GM23338 (cell line): ENCODE measurements around the gene DPP10. TPM values are rescaled to one million over a fixed set of nuclear protein-coding genes. Genes with fewer than 3 reads are reported as not detected.

Source experiments
- ATAC-seq: fragments of 200-7000 bp; cut with Tn5 transposase; 3 replicates; pipeline ENCODE4 v1.9.1; 2020
- DNase-seq: peaks from one replicate; pipeline ENCODE4 v3.0.0-alpha.2; 2015; ENCODE audit warnings: low spot score
- H2AFZ ChIP-seq: fragments of 200-600 bp; sonication (generic); 2 replicates; pipeline ENCODE4 v1.8.0; 2016; ENCODE audit warnings: antibody characterized with exemption, mild to moderate bottlenecking, moderate library complexity
- H3F3A ChIP-seq: fragments of 200-600 bp; sonication (generic); replicated peaks from 2 replicates; pipeline ENCODE4 v1.8.0; 2017; ENCODE audit warnings: antibody characterized with exemption, mixed run types, low read depth
- H3K27ac ChIP-seq: fragments of 200-600 bp; sonication (generic); 2 replicates; pipeline ENCODE4 v1.6.1; 2016; ENCODE audit warnings: low read depth
- H3K27me3 ChIP-seq: fragments of 200-600 bp; sonication (generic); 2 replicates; pipeline ENCODE4 v1.8.0; 2016; ENCODE audit warnings: mild to moderate bottlenecking, mixed run types, moderate library complexity; ENCODE audit not compliant: insufficient read depth
- H3K36me3 ChIP-seq: fragments of 200-600 bp; sonication (generic); 2 replicates; pipeline ENCODE4 v1.8.0; 2016; ENCODE audit warnings: mild to moderate bottlenecking; ENCODE audit not compliant: insufficient read depth
- H3K4me1 ChIP-seq: fragments of 200-600 bp; sonication (generic); 2 replicates; pipeline ENCODE4 v1.8.0; 2016; ENCODE audit warnings: mild to moderate bottlenecking, moderate library complexity; ENCODE audit not compliant: insufficient read depth
- H3K4me2 ChIP-seq: fragments of 200-600 bp; sonication (generic); 2 replicates; pipeline ENCODE4 v1.7.1; 2017; ENCODE audit warnings: mixed run types
- H3K4me3 ChIP-seq: fragments of 200-600 bp; sonication (generic); 2 replicates; pipeline ENCODE4 v1.6.1; 2016; ENCODE audit warnings: mixed run types
- H3K79me2 ChIP-seq: fragments of 200-600 bp; sonication (generic); replicated peaks from 2 replicates; pipeline ENCODE4 v1.8.0; 2017; ENCODE audit warnings: mild to moderate bottlenecking; ENCODE audit not compliant: insufficient read depth
- H3K9me2 ChIP-seq: fragments of 200-600 bp; sonication (generic); 2 replicates; pipeline ENCODE4 v1.8.0; 2017; ENCODE audit not compliant: insufficient read depth
- H4K20me1 ChIP-seq: fragments of 200-600 bp; sonication (generic); replicated peaks from 2 replicates; pipeline ENCODE4 v1.8.0; 2017; ENCODE audit warnings: mild to moderate bottlenecking; ENCODE audit not compliant: insufficient read depth
- H3K27ac Mint-ChIP-seq: 2 replicates; pipeline ENCODE4 v1.8.0; 2020; ENCODE audit warnings: inconsistent platforms, mild to moderate bottlenecking, moderate library complexity, mixed read lengths
- H3K27me3 Mint-ChIP-seq: 3 replicates; pipeline ENCODE4 v1.8.0; 2022; ENCODE audit warnings: low read depth, mild to moderate bottlenecking, moderate library complexity, mixed read lengths, inconsistent platforms; ENCODE audit not compliant: insufficient read depth, poor library complexity
- H3K36me3 Mint-ChIP-seq: 3 replicates; pipeline ENCODE4 v1.8.0; 2021; ENCODE audit warnings: low read depth, mild to moderate bottlenecking, inconsistent platforms, moderate library complexity, mixed read lengths
- H3K4me1 Mint-ChIP-seq: 3 replicates; pipeline ENCODE4 v1.8.0; 2020; ENCODE audit warnings: mild to moderate bottlenecking, inconsistent platforms, mixed read lengths
- H3K4me3 Mint-ChIP-seq: 3 replicates; pipeline ENCODE4 v1.8.0; 2021; ENCODE audit warnings: moderate library complexity, mild to moderate bottlenecking, inconsistent platforms, mixed read lengths
- H3K9me3 Mint-ChIP-seq: 3 replicates; pipeline ENCODE4 v1.8.0; 2020; ENCODE audit warnings: moderate library complexity, mild to moderate bottlenecking, inconsistent platforms, mixed read lengths
- ETS1 ChIP-seq: IDR thresholded peaks from 2 replicates; pipeline ENCODE4 v1.6.1; 2016; ENCODE audit warnings: antibody characterized with exemption
- JUNB ChIP-seq: IDR thresholded peaks from one replicate; pipeline ENCODE4 v1.6.1; 2016; ENCODE audit warnings: antibody characterized with exemption; ENCODE audit not compliant: unreplicated experiment
- POLR2AphosphoS5 ChIP-seq: IDR thresholded peaks from 2 replicates; pipeline ENCODE4 v1.6.1; 2016; ENCODE audit warnings: antibody characterized with exemption, low read depth
- ZNF114 ChIP-seq: fragments of 250-450 bp; sonication (Bioruptor Pico); IDR thresholded peaks from 2 replicates; pipeline ENCODE4 v1.5.0; 2020; ENCODE audit warnings: mild to moderate bottlenecking, moderate library complexity
- ZNF462 ChIP-seq: fragments of 250-450 bp; sonication (Bioruptor Pico); IDR thresholded peaks from 2 replicates; pipeline ENCODE4 v1.5.0; 2020; ENCODE audit warnings: mild to moderate bottlenecking, moderate library complexity
- polyA plus RNA-seq: library from polyadenylated mRNA; unstranded; fragments of >200 nt; fragmentation: Nextera tagmentation; extraction: Ambion mirVana; gene quantifications from 2 replicates; pipeline ENCODE4 v1.2.1, GENCODE V29; 2016
- total RNA-seq: library from RNA; depleted of rRNA; stranded (reverse); fragments of >200 nt; shearing (Covaris generic); gene quantifications from 2 replicates; pipeline ENCODE4 v1.2.3, GENCODE V29; 2014
- TF ChIP-seq, protein P1 (sequence below), 2 experiments: fragments of 200-600 bp in 1 of 2; sonication (generic) in 1 of 2; conservative IDR thresholded peaks; 2 replicates each; pipeline versions ENCODE4 v1.5.1 to v1.6.1; 2016 to 2017; ENCODE audit warnings: antibody characterized with exemption in 2 of 2, low read depth in 2 of 2, mild to moderate bottlenecking in 2 of 2, moderate library complexity in 1 of 2

Gene DPP10
- total and polyA plus RNA-seq, 2 experiments from 2014 or later = 3.6 to 14.8 TPM

DNA sequence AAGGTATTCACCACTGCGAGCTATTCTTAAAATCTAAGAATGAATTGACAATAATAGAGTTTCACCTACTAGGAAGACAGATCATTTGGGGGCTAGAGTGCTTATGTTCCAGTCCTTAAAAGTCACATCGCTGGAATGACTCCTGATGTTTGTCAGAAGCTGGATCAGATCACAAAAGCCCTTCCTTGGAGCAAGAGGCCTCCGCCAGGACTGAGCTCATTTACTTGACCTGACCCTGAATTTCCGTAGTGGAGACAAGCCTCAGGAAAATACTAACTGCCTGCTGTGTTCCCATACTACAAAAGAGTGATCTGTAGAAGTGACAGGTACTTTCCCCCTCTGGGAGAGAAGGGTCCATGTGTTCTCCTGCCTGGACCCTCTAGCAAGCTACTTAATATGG, 483.9 kb downstream of the DPP10 start:
- Mint-ChIP-seq H3K4me3 (no peak overlapping the region), H3K27me3 (no peaks in the 10 kb centered on the region), H3K36me3 (peaks cover 27% of the 10 kb centered on the region), H3K9me3 (peaks cover 41% of the 10 kb centered on the region), H3K27ac (no peak overlapping the region), H3K4me1 (no peaks in the 10 kb centered on the region)
- no peaks in the 10 kb centered on the region for H3K27me3 ChIP-seq
- no peak overlapping the region for H3K27ac ChIP-seq
- H3K4me3 ChIP-seq = no peak overlapping the region
- no peaks in the 10 kb centered on the region for H3K79me2 ChIP-seq
- H3K9me2 ChIP-seq = no peaks in the 10 kb centered on the region
- no peak overlapping the region for H2AFZ ChIP-seq
- TF ChIP-seq ZNF114 (CRISPR knock-in tag) (no peak), POLR2AphosphoS5 (no peak), ZNF462 (no peak), JUNB (no peak), ETS1 (no peak)
- TF ChIP-seq, protein P1, sequence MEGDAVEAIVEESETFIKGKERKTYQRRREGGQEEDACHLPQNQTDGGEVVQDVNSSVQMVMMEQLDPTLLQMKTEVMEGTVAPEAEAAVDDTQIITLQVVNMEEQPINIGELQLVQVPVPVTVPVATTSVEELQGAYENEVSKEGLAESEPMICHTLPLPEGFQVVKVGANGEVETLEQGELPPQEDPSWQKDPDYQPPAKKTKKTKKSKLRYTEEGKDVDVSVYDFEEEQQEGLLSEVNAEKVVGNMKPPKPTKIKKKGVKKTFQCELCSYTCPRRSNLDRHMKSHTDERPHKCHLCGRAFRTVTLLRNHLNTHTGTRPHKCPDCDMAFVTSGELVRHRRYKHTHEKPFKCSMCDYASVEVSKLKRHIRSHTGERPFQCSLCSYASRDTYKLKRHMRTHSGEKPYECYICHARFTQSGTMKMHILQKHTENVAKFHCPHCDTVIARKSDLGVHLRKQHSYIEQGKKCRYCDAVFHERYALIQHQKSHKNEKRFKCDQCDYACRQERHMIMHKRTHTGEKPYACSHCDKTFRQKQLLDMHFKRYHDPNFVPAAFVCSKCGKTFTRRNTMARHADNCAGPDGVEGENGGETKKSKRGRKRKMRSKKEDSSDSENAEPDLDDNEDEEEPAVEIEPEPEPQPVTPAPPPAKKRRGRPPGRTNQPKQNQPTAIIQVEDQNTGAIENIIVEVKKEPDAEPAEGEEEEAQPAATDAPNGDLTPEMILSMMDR (conservative IDR thresholded peaks at IDR 0.05; ENCODE audit: low read depth in 2 of 2) = no peak
- no peaks in the 10 kb centered on the region for H3F3A ChIP-seq
- ATAC-seq = no peak
- H4K20me1 ChIP-seq = no peaks in the 10 kb centered on the region
- no peak for DNase-seq
- H3K36me3 ChIP-seq = no peaks in the 10 kb centered on the region
- no peak overlapping the region for H3K4me2 ChIP-seq
- H3K4me1 ChIP-seq = no peaks in the 10 kb centered on the region
